SU-DHL-6 (cell line): ENCODE data around the gene AGBL4.

Source experiments
- CTCF ChIP-seq: fragments of 200-600 bp; sonication (generic); IDR thresholded peaks from one replicate; pipeline ENCODE4 v1.5.1; 2017; ENCODE audit warnings: antibody characterized with exemption, mild to moderate bottlenecking, low read length, moderate library complexity; ENCODE audit not compliant: insufficient read depth, poor library complexity, severe bottlenecking
- EZH2phosphoT487 ChIP-seq: fragments of 200-600 bp; sonication (generic), shearing (Covaris generic); conservative IDR thresholded peaks from 2 replicates; pipeline ENCODE4 v1.6.1; 2018; ENCODE audit warnings: mild to moderate bottlenecking, antibody characterized with exemption, low read length, moderate library complexity, mixed read lengths

- TF ChIP-seq CTCF (no peak), EZH2phosphoT487 (no peak)
Measured at GRCh38 chr1:48887796-48888195, 1136.0 kb downstream of the AGBL4 start.
